ENCODE measurements around the gene SRPRB.
"Not testable (repeated sequence)": the region's sequence is repeated elsewhere in the genome, so short reads cannot be mapped to it uniquely, and the experiment has no call there.

Gene SRPRB

GRCh38 chr3:133775309-133775708 lies 30.3 kb upstream of the SRPRB start:
- DNase-seq (ENCODE audit: extremely low read depth, insufficient read length): no peak
- Histone ChIP-seq H3K27me3 (replicated peaks; ENCODE audit: control insufficient read depth, insufficient read depth, low read length) (no peaks in the 10 kb centered on the region; the same call in none of the 2 replicates), H3K4me3 (replicated peaks; ENCODE audit: low read depth, low read length) (no peak overlapping the region), H3K36me3 (ENCODE audit: control insufficient read depth, insufficient read depth, low read length) (no peaks in the 10 kb centered on the region)
- no peak for TF ChIP-seq CTCF (IDR thresholded peaks at IDR 0.05; ENCODE audit: insufficient read depth, low read length, poor library complexity, severe bottlenecking)

GRCh38 chr3:133775835-133776234 lies 29.8 kb upstream of the SRPRB start:
- H3K36me3 ChIP-seq (ENCODE audit: control insufficient read depth, insufficient read depth, low read length): no peaks in the 10 kb centered on the region
- H3K27me3 ChIP-seq (replicated peaks; ENCODE audit: control insufficient read depth, insufficient read depth, low read length): no peaks in the 10 kb centered on the region; the same call in none of the 2 replicates
- TF ChIP-seq CTCF (IDR thresholded peaks at IDR 0.05; ENCODE audit: insufficient read depth, low read length, poor library complexity, severe bottlenecking): no peak
- DNase-seq (ENCODE audit: extremely low read depth, insufficient read length): no peak
- no peak overlapping the region for H3K4me3 ChIP-seq (replicated peaks; ENCODE audit: low read depth, low read length)

GRCh38 chr3:133776794-133777438 lies 28.7 kb upstream of the SRPRB start:
- Histone ChIP-seq H3K27me3 (replicated peaks; ENCODE audit: control insufficient read depth, insufficient read depth, low read length) (no peaks in the 10 kb centered on the region; the same call in none of the 2 replicates), H3K4me3 (replicated peaks; ENCODE audit: low read depth, low read length) (no peak overlapping the region), H3K36me3 (ENCODE audit: control insufficient read depth, insufficient read depth, low read length) (no peaks in the 10 kb centered on the region)
- peak; percentile 15 for TF ChIP-seq CTCF (IDR thresholded peaks at IDR 0.05; ENCODE audit: insufficient read depth, low read length, poor library complexity, severe bottlenecking)
- DNase-seq (ENCODE audit: extremely low read depth, insufficient read length): no peak

GRCh38 chr3:133777807-133778568 lies 27.6 kb upstream of the SRPRB start:
- no peak for DNase-seq (ENCODE audit: extremely low read depth, insufficient read length)
- no peak for TF ChIP-seq CTCF (IDR thresholded peaks at IDR 0.05; ENCODE audit: insufficient read depth, low read length, poor library complexity, severe bottlenecking)
- Histone ChIP-seq H3K27me3 (replicated peaks; ENCODE audit: control insufficient read depth, insufficient read depth, low read length) (no peaks in the 10 kb centered on the region; the same call in none of the 2 replicates), H3K4me3 (replicated peaks; ENCODE audit: low read depth, low read length) (no peak overlapping the region), H3K36me3 (ENCODE audit: control insufficient read depth, insufficient read depth, low read length) (no peaks in the 10 kb centered on the region)

- no peak overlapping the region for H3K4me3 ChIP-seq (replicated peaks; ENCODE audit: low read depth, low read length)
- TF ChIP-seq CTCF (IDR thresholded peaks at IDR 0.05; ENCODE audit: insufficient read depth, low read length, poor library complexity, severe bottlenecking): no peak
Measured at GRCh38 chr3:133779626-133780203, 25.9 kb upstream of the SRPRB start.

GRCh38 chr3:133780756-133781155 lies 24.9 kb upstream of the SRPRB start:
- H3K36me3 ChIP-seq (ENCODE audit: control insufficient read depth, insufficient read depth, low read length); H3K4me3 ChIP-seq (replicated peaks; ENCODE audit: low read depth, low read length); H3K27me3 ChIP-seq (replicated peaks; ENCODE audit: control insufficient read depth, insufficient read depth, low read length); DNase-seq (ENCODE audit: extremely low read depth, insufficient read length): not testable (repeated sequence)

More at GRCh38 chr3:133779626-133780203, 25.9 kb upstream of the SRPRB start:
- Histone ChIP-seq H3K27me3 (replicated peaks; ENCODE audit: control insufficient read depth, insufficient read depth, low read length) (no peaks in the 10 kb centered on the region; the same call in none of the 2 replicates), H3K36me3 (ENCODE audit: control insufficient read depth, insufficient read depth, low read length) (no peaks in the 10 kb centered on the region)
- DNase-seq (ENCODE audit: extremely low read depth, insufficient read length): no peak
